ENCODE results near the gene NOS3. TPM values are rescaled to one million over a fixed set of nuclear protein-coding genes. Genes with fewer than 3 reads are reported as not detected.

The NOS3 gene
- total and polyA plus RNA-seq, 9 of the 15 experiments (the other 6 are each of a cell fraction or from before 2014, with no cell fraction given): 1.1 to 121 (median 23.6) TPM

- Histone ChIP-seq H3K9ac (ENCODE audit: insufficient read depth in 1 of 2, low read depth in 2 of 2, low read length in 2 of 2) (peak overlapping the region in 1 of 2 experiments; percentile 84; a peak in 2 of 4 replicates), H3K4me1 (replicated peaks in 1 of 2; ENCODE audit: control insufficient read depth in 2 of 2, insufficient read depth in 2 of 2, low read length in 2 of 2) (peaks cover 46 to 99% of the 10 kb centered on the region in 2 experiments), H3K36me3 (ENCODE audit: control insufficient read depth, insufficient read depth, low read length) (peaks cover 89% of the 10 kb centered on the region), H2AFZ (ENCODE audit: low read depth, low read length) (no peak overlapping the region), H3K27me3 (ENCODE audit: control insufficient read depth in 2 of 2, insufficient read depth in 2 of 2, low read length in 2 of 2) (no peaks in the 10 kb centered on the region), H3K79me2 (ENCODE audit: control insufficient read depth, insufficient read depth, low read length) (peaks cover 77% of the 10 kb centered on the region), H3K9me3 (replicated peaks; ENCODE audit: control insufficient read depth, insufficient read depth, low read depth, low read length) (no peaks in the 10 kb centered on the region), H4K20me1 (replicated peaks; ENCODE audit: control insufficient read depth, insufficient read depth, low read length) (peaks cover 9% of the 10 kb centered on the region; the same call in 1 of the 2 replicates), H3K9me1 (ENCODE audit: control insufficient read depth, insufficient read depth, low read length) (peaks cover 16% of the 10 kb centered on the region), H3K27ac (ENCODE audit: extremely low read depth, low read depth, low read length) (no peak overlapping the region), H3K4me3 (no peak overlapping the region), H3K4me2 (ENCODE audit: insufficient read depth, low read length) (no peak overlapping the region; the same call in 1 of the 2 replicates)
- 89% methylated on average over 22 of the region's 27 CpGs for WGBS (ENCODE audit: insufficient coverage, low coverage, missing lambda C conversion rate)
- ChIA-PET CTCF (ENCODE audit: low intra/inter-chr PET ratio) (no interaction called here), POLR2A (interaction anchor here (0.6 to 2.5 kb wide), 4 partner anchors 9 to 18 kb away, joined by 3 to 11 read pairs (median 6); no protein-coding TSS in a partner anchor)
- DNase-seq (ENCODE audit: extremely low read depth in 1 of 4, low spot score in 3 of 4): no peak
- intact Hi-C loops (cut with micrococcal nuclease): no loop called here
- TF ChIP-seq ZBTB8A (IDR thresholded peaks at IDR 0.05; ENCODE audit: partially characterized antibody): no peak
- 0 out of 2 replicates have a peak, but pooled peaks have one; percentile 17 for TF ChIP-seq POLR2A (conservative IDR thresholded peaks at IDR 0.05)
- TF ChIP-seq RFX7 (CRISPR knock-in tag; IDR thresholded peaks at IDR 0.05): no peak
- peak; percentile 89 for TF ChIP-seq ZBTB33 (CRISPR knock-in tag; IDR thresholded peaks at IDR 0.05)
- no peak for TF ChIP-seq STAT5A (IDR thresholded peaks at IDR 0.05; ENCODE audit: borderline replicate concordance, low read length)
- peak; percentile 85 for TF ChIP-seq RBM22 (IDR thresholded peaks at IDR 0.05; ENCODE audit: low read depth, low read length, poor library complexity, severe bottlenecking)
- TF ChIP-seq POLR2G (IDR thresholded peaks at IDR 0.05; ENCODE audit: low read depth, low read length): peak; percentile 45; the same call in 1 of the 2 replicates
- BruUV-seq (replicated peaks): no TSS peak
- ATAC-seq: no peak
- in situ Hi-C loops (cut with MboI): no loop called here
- no peak for FAIRE-seq
Measured at GRCh38 chr7:150950496-150951180, 40.2 kb upstream of the NOS3 start.

All from K562 (cell line).